HUES48 (cell line): ENCODE results near the gene CTNNA3.

Source experiments
- H3K27ac ChIP-seq: one replicate; pipeline ENCODE4 v1.7.0; 2013; ENCODE audit warnings: low read depth, low read length, inconsistent platforms
- H3K27me3 ChIP-seq: 2 replicates; pipeline ENCODE4 v1.6.1; 2013; ENCODE audit warnings: mild to moderate bottlenecking, low read length; ENCODE audit not compliant: control insufficient read depth, insufficient read depth
- H3K36me3 ChIP-seq: 2 replicates; pipeline ENCODE4 v1.6.1; 2013; ENCODE audit warnings: low read length; ENCODE audit not compliant: control insufficient read depth, insufficient read depth
- H3K4me1 ChIP-seq: 2 replicates; pipeline ENCODE4 v1.6.1; 2013; ENCODE audit warnings: mild to moderate bottlenecking, low read length; ENCODE audit not compliant: control insufficient read depth, insufficient read depth
- H3K4me3 ChIP-seq: 2 replicates; pipeline ENCODE4 v1.5.1; 2013; ENCODE audit warnings: mild to moderate bottlenecking, low read depth, low read length
- H3K9ac ChIP-seq: 2 replicates; pipeline ENCODE4 v1.6.1; 2013; ENCODE audit warnings: mild to moderate bottlenecking, low read depth, low read length, moderate library complexity
- H3K9me3 ChIP-seq: 2 replicates; pipeline ENCODE4 v1.6.1; 2013; ENCODE audit warnings: low read length; ENCODE audit not compliant: control insufficient read depth, insufficient read depth

The CTNNA3 gene

GRCh38 chr10:66629996-66630395, 1066.0 kb downstream of the CTNNA3 start:
- Histone ChIP-seq H3K36me3 (no peaks in the 10 kb centered on the region), H3K4me1 (no peaks in the 10 kb centered on the region)

GRCh38 chr10:66627156-66627555, 1068.8 kb downstream of the CTNNA3 start:
- Histone ChIP-seq H3K9me3 (no peaks in the 10 kb centered on the region), H3K4me3 (no peak overlapping the region), H3K4me1 (no peaks in the 10 kb centered on the region), H3K27ac (no peak overlapping the region), H3K27me3 (no peaks in the 10 kb centered on the region), H3K36me3 (no peaks in the 10 kb centered on the region), H3K9ac (no peak overlapping the region)

More at GRCh38 chr10:66629996-66630395, 1066.0 kb downstream of the CTNNA3 start:
- H3K27ac ChIP-seq, result no peak overlapping the region
- no peaks in the 10 kb centered on the region for H3K9me3 ChIP-seq
- no peak overlapping the region for H3K4me3 ChIP-seq
- H3K27me3 ChIP-seq, result no peaks in the 10 kb centered on the region
- H3K9ac ChIP-seq, result no peak overlapping the region

GRCh38 chr10:66625709-66626590, 1070.0 kb downstream of the CTNNA3 start:
- H3K36me3 ChIP-seq, result no peaks in the 10 kb centered on the region
- H3K27me3 ChIP-seq, result no peaks in the 10 kb centered on the region
- H3K9ac ChIP-seq, result no peak overlapping the region
- H3K9me3 ChIP-seq, result no peaks in the 10 kb centered on the region
- H3K4me3 ChIP-seq, result no peak overlapping the region
- H3K27ac ChIP-seq, result no peak overlapping the region
- H3K4me1 ChIP-seq, result no peaks in the 10 kb centered on the region

GRCh38 chr10:66622050-66622449, 1073.9 kb downstream of the CTNNA3 start:
- Histone ChIP-seq H3K4me1 (no peaks in the 10 kb centered on the region), H3K36me3 (no peaks in the 10 kb centered on the region), H3K27me3 (no peaks in the 10 kb centered on the region), H3K27ac (no peak overlapping the region), H3K9me3 (no peaks in the 10 kb centered on the region), H3K4me3 (no peak overlapping the region), H3K9ac (no peak overlapping the region)

GRCh38 chr10:66604195-66604594, 1091.8 kb downstream of the CTNNA3 start:
- Histone ChIP-seq H3K36me3 (no peaks in the 10 kb centered on the region), H3K4me1 (no peaks in the 10 kb centered on the region), H3K9me3 (no peaks in the 10 kb centered on the region), H3K4me3 (no peak overlapping the region), H3K27me3 (no peaks in the 10 kb centered on the region), H3K9ac (no peak overlapping the region), H3K27ac (no peak overlapping the region)

- Histone ChIP-seq H3K4me1 (no peaks in the 10 kb centered on the region), H3K36me3 (no peaks in the 10 kb centered on the region), H3K9me3 (no peaks in the 10 kb centered on the region), H3K9ac (no peak overlapping the region), H3K27ac (no peak overlapping the region), H3K27me3 (no peaks in the 10 kb centered on the region), H3K4me3 (no peak overlapping the region)
Measured at GRCh38 chr10:66591865-66592264, 1104.1 kb downstream of the CTNNA3 start.

GRCh38 chr10:66587680-66588050, 1108.3 kb downstream of the CTNNA3 start:
- no peaks in the 10 kb centered on the region for H3K4me1 ChIP-seq
- H3K9ac ChIP-seq, result no peak overlapping the region
- H3K9me3 ChIP-seq, result no peaks in the 10 kb centered on the region
- H3K4me3 ChIP-seq, result no peak overlapping the region
- H3K27ac ChIP-seq, result no peak overlapping the region
- H3K27me3 ChIP-seq, result no peaks in the 10 kb centered on the region
- no peaks in the 10 kb centered on the region for H3K36me3 ChIP-seq

- H3K9me3 ChIP-seq, result no peaks in the 10 kb centered on the region
- no peaks in the 10 kb centered on the region for H3K36me3 ChIP-seq
- H3K9ac ChIP-seq, result no peak overlapping the region
- H3K4me1 ChIP-seq, result no peaks in the 10 kb centered on the region
- H3K4me3 ChIP-seq, result no peak overlapping the region
- no peak overlapping the region for H3K27ac ChIP-seq
- H3K27me3 ChIP-seq, result no peaks in the 10 kb centered on the region
Measured at GRCh38 chr10:66586897-66587679, 1108.9 kb downstream of the CTNNA3 start.

- Histone ChIP-seq H3K9me3 (no peaks in the 10 kb centered on the region), H3K4me1 (no peaks in the 10 kb centered on the region), H3K27me3 (no peaks in the 10 kb centered on the region), H3K4me3 (no peak overlapping the region), H3K9ac (no peak overlapping the region), H3K36me3 (no peaks in the 10 kb centered on the region), H3K27ac (no peak overlapping the region)
Measured at GRCh38 chr10:66586073-66586472, 1109.9 kb downstream of the CTNNA3 start.

- Histone ChIP-seq H3K4me3 (no peak overlapping the region), H3K27ac (no peak overlapping the region), H3K4me1 (peaks cover 10% of the 10 kb centered on the region; the same call in 1 of the 2 replicates), H3K9me3 (no peaks in the 10 kb centered on the region), H3K27me3 (no peaks in the 10 kb centered on the region), H3K36me3 (no peaks in the 10 kb centered on the region), H3K9ac (no peak overlapping the region)
Measured at GRCh38 chr10:66575251-66575855, 1120.6 kb downstream of the CTNNA3 start.

GRCh38 chr10:66572700-66573099, 1123.3 kb downstream of the CTNNA3 start:
- Histone ChIP-seq H3K27ac (no peak overlapping the region), H3K4me3 (no peak overlapping the region), H3K36me3 (no peaks in the 10 kb centered on the region), H3K27me3 (no peaks in the 10 kb centered on the region), H3K9me3 (no peaks in the 10 kb centered on the region), H3K9ac (no peak overlapping the region), H3K4me1 (peaks cover 14% of the 10 kb centered on the region)
